Measurements from ENCODE around the gene MEGF8. TPM values are rescaled to one million over a fixed set of nuclear protein-coding genes. Genes with fewer than 3 reads are reported as not detected.

The MEGF8 gene
- total and polyA plus RNA-seq, 2 of the 8 experiments (the other 6 are each of a cell fraction or from before 2014, with no cell fraction given), result 13.0 to 23.7 TPM

DNA sequence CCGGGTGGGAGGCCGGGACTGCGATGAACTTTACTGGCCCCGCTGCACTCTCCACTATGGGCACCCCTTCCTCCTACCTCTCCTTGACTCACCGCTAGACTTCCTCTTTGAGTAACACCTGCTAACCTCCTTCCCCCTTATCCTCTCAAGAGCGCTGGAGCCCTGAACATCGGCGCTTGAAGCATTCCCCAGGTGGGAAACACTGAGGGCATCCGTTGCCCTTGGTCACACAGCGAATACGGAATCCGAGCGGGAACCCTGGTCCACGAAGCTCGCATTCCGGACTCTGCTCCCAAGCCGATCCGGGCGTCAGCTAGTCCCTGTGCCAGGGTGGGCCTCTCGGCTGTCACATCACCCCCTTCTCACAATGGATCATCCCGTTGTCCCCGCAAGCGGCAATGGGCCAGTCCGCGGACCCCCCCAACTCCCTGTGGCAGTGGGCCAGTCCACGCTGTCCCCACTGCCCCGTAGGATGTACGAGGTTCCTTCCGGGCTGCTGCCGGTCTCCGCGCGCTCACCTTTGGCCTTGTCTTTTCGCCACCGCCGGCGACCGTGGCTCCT is 97.5 kb downstream of the MEGF8 start:
- H2BK12ac ChIP-seq (ENCODE audit: low read depth, low read length), result 0 out of 2 replicates have a peak overlapping the region, but pooled peaks have one; percentile 9
- peaks cover 7 to 16% of the 10 kb centered on the region in 2 experiments for H4K20me1 ChIP-seq (replicated peaks in 1 of 2; ENCODE audit: control insufficient read depth in 1 of 2, insufficient read depth in 2 of 2, low read length in 2 of 2)
- no peak overlapping the region for H3K4ac ChIP-seq (replicated peaks; ENCODE audit: insufficient read length, low read depth, low read length)
- CTCF ChIA-PET (ENCODE audit: partially characterized antibody), result interaction anchor here (0.5 to 10.3 kb wide), 11 partner anchors 11 to 1632 kb away, joined by 3 to 101 read pairs (median 4); partner anchors contain the start of gene CXCL17
- no peak overlapping the region for H3K27ac ChIP-seq (ENCODE audit: low read depth, low read length)
- 9% methylated on average over 38 of the region's 38 CpGs; no CpG with 5 or more reads in 1 of the 2 experiments for whole genome bisulfite sequencing, 2 experiments (ENCODE audit: extremely low coverage in 1 of 2, insufficient coverage in 1 of 2, insufficient read length in 1 of 2, insufficient replicate concordance in 2 of 2, low coverage in 1 of 2, low lambda C conversion rate in 2 of 2, missing lambda C conversion rate in 1 of 2)
- peak overlapping the region; percentile 58 to 68 (median 64) for H3K4me3 ChIP-seq (ENCODE audit: extremely low read depth in 1 of 4, insufficient read depth in 2 of 4, low read depth in 3 of 4, low read length in 4 of 4)
- FAIRE-seq (no peak), DNase-seq (ENCODE audit: low read depth in 1 of 2, low spot score in 2 of 2) (no peak)
- no peak overlapping the region for H2BK120ac ChIP-seq (replicated peaks; ENCODE audit: low read depth, low read length)
- H3K27me3 ChIP-seq (replicated peaks in 1 of 4; ENCODE audit: control insufficient read depth in 3 of 4, extremely low read depth in 1 of 4, insufficient read depth in 3 of 4, low read length in 3 of 4), result peaks cover 13 to 41% (median 35%) of the 10 kb centered on the region in 4 experiments
- H4K5ac ChIP-seq (ENCODE audit: insufficient read length, low read depth, low read length), result no peak overlapping the region
- H3K9me3 ChIP-seq (ENCODE audit: insufficient read depth in 2 of 2, low read depth in 1 of 2, low read length in 1 of 2), result peaks cover 4 to 9% of the 10 kb centered on the region in 2 experiments
- peaks cover 7% of the 10 kb centered on the region; the same call in 1 of the 2 replicates for H3K23me2 ChIP-seq (ENCODE audit: low read depth, low read length)
- no peak overlapping the region for H3K56ac ChIP-seq (replicated peaks; ENCODE audit: insufficient read length, low read depth, low read length)
- no peak overlapping the region for H3K23ac ChIP-seq (ENCODE audit: insufficient read length)
- 0 out of 2 replicates have a peak overlapping the region, but pooled peaks have one; percentile 24 for H2BK5ac ChIP-seq (ENCODE audit: low read depth, low read length)
- POLR2A ChIA-PET (ENCODE audit: partially characterized antibody), result interaction anchor here (0.6 to 3.1 kb wide), 20 partner anchors 8 to 206 kb away, joined by 3 to 24 read pairs (median 6); partner anchors contain the start of gene CXCL17
- H3K4me2 ChIP-seq (ENCODE audit: insufficient read depth in 1 of 2, low read depth in 2 of 2, low read length in 2 of 2), result peak overlapping the region; percentile 77 to 89
- no peak overlapping the region for H4K91ac ChIP-seq (replicated peaks; ENCODE audit: insufficient read length, low read length)
- no peaks in the 10 kb centered on the region for H3K79me1 ChIP-seq (ENCODE audit: low read depth, low read length)
- H2BK20ac ChIP-seq (ENCODE audit: low read length), result no peak overlapping the region
- H2BK15ac ChIP-seq (ENCODE audit: low read length), result peak overlapping the region; percentile 8
- peaks cover 0 to 13% (median 4%) of the 10 kb centered on the region in 4 experiments; a peak in 5 of 7 replicates for H3K4me1 ChIP-seq (replicated peaks in 1 of 4; ENCODE audit: control insufficient read depth in 3 of 4, insufficient read depth in 4 of 4, low read length in 3 of 4)
- no peak overlapping the region for H2AK5ac ChIP-seq (ENCODE audit: low read depth, low read length)
- no peak overlapping the region for H2AFZ ChIP-seq (ENCODE audit: low read length)
- H3K14ac ChIP-seq (ENCODE audit: insufficient read length), result no peak overlapping the region
- H3K79me2 ChIP-seq (ENCODE audit: control insufficient read depth in 1 of 2, insufficient read depth in 2 of 2, low read length in 2 of 2), result no peaks in the 10 kb centered on the region
- peak overlapping the region in 2 of 4 experiments; percentile 33 to 36; a peak in 3 of 7 replicates for H3K9ac ChIP-seq (replicated peaks in 1 of 4; ENCODE audit: extremely low read depth in 1 of 4, low read depth in 3 of 4, low read length in 3 of 4)
- peak overlapping the region; percentile 71; the same call in 1 of the 2 replicates for H3K18ac ChIP-seq (ENCODE audit: extremely low read depth, low read length)
- no peaks in the 10 kb centered on the region for H3K36me3 ChIP-seq (ENCODE audit: control insufficient read depth in 2 of 4, insufficient read depth in 4 of 4, low read length in 3 of 4)
- H4K8ac ChIP-seq (ENCODE audit: extremely low read depth, insufficient read depth, low read length), result no peak overlapping the region; the same call in 1 of the 2 replicates
- TF ChIP-seq CEBPB (IDR thresholded peaks at IDR 0.05; ENCODE audit: low read depth, low read length) (no peak), CBX5 (IDR thresholded peaks at IDR 0.05; ENCODE audit: low read depth, low read length) (no peak), BRCA1 (IDR thresholded peaks at IDR 0.05; ENCODE audit: low read depth, low read length) (0 out of 2 replicates have a peak, but pooled peaks have one; percentile 40), BACH1 (IDR thresholded peaks at IDR 0.05; ENCODE audit: low read length) (no peak; the same call in 1 of the 2 replicates), SP4 (IDR thresholded peaks at IDR 0.05; ENCODE audit: low read length) (no peak), YY1 (IDR thresholded peaks at IDR 0.05; ENCODE audit: low read depth, low read length) (no peak), CBX8 (IDR thresholded peaks at IDR 0.05; ENCODE audit: borderline replicate concordance, low read depth, low read length) (no peak), CHD1 (IDR thresholded peaks at IDR 0.05; ENCODE audit: low read depth, low read length) (peak; percentile 91), POLR2A (IDR thresholded peaks at IDR 0.05; ENCODE audit: control extremely low read depth in 1 of 2, low read depth in 2 of 2, low read length in 2 of 2) (no peak; a peak in 1 of 3 replicates), MAFK (IDR thresholded peaks at IDR 0.05; ENCODE audit: low read depth, low read length) (no peak)
- TF ChIP-seq, protein P1, sequence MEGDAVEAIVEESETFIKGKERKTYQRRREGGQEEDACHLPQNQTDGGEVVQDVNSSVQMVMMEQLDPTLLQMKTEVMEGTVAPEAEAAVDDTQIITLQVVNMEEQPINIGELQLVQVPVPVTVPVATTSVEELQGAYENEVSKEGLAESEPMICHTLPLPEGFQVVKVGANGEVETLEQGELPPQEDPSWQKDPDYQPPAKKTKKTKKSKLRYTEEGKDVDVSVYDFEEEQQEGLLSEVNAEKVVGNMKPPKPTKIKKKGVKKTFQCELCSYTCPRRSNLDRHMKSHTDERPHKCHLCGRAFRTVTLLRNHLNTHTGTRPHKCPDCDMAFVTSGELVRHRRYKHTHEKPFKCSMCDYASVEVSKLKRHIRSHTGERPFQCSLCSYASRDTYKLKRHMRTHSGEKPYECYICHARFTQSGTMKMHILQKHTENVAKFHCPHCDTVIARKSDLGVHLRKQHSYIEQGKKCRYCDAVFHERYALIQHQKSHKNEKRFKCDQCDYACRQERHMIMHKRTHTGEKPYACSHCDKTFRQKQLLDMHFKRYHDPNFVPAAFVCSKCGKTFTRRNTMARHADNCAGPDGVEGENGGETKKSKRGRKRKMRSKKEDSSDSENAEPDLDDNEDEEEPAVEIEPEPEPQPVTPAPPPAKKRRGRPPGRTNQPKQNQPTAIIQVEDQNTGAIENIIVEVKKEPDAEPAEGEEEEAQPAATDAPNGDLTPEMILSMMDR (IDR thresholded peaks at IDR 0.05; ENCODE audit: control extremely low read depth in 1 of 3, insufficient read depth in 1 of 3, low read depth in 1 of 3, low read length in 3 of 3), result no peak
